ENCODE measurements around the gene PGAM5.

The PGAM5 gene

DNA sequence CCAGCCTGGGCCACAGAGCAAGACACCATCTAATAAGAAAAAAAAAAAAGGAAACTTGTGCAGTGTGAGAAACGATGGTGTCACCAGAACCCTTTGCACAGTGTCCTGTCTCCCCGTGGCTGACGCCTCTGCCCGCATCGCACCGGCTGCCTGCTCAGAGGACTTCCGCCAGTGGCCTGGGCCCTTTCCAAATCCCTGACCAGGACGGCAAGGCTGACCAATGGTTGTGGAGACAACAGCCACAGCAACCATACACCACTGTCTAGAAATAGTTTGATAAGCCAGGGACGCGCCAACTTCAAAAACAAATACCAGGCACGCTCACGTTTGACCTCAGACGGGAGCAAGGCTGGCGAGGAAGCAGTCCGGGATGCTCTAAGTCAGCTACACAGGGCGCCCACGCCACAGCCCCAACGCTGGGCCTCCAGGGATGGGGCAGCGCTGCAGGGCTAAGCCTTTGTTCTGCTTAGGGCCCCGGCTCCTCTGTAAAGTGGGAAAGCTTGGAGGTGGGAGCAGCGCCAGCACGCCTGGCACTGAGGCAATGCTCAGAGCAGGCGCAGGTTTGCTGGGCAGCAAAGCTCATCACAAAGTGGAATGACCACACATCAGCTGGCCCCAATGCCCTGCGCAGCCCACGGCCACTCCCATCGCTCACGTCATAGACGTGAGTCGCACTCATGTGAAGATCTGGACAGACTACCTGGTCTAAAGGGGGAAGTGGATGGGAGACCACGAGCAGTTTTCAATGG, 12.5 kb downstream of the PGAM5 start:
- H3K4me3 ChIP-seq (ENCODE audit: low read depth, low read length): no peak overlapping the region
- TF ChIP-seq, protein P1, sequence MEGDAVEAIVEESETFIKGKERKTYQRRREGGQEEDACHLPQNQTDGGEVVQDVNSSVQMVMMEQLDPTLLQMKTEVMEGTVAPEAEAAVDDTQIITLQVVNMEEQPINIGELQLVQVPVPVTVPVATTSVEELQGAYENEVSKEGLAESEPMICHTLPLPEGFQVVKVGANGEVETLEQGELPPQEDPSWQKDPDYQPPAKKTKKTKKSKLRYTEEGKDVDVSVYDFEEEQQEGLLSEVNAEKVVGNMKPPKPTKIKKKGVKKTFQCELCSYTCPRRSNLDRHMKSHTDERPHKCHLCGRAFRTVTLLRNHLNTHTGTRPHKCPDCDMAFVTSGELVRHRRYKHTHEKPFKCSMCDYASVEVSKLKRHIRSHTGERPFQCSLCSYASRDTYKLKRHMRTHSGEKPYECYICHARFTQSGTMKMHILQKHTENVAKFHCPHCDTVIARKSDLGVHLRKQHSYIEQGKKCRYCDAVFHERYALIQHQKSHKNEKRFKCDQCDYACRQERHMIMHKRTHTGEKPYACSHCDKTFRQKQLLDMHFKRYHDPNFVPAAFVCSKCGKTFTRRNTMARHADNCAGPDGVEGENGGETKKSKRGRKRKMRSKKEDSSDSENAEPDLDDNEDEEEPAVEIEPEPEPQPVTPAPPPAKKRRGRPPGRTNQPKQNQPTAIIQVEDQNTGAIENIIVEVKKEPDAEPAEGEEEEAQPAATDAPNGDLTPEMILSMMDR (IDR thresholded peaks at IDR 0.05; ENCODE audit: low read depth, low read length): no peak

DNA sequence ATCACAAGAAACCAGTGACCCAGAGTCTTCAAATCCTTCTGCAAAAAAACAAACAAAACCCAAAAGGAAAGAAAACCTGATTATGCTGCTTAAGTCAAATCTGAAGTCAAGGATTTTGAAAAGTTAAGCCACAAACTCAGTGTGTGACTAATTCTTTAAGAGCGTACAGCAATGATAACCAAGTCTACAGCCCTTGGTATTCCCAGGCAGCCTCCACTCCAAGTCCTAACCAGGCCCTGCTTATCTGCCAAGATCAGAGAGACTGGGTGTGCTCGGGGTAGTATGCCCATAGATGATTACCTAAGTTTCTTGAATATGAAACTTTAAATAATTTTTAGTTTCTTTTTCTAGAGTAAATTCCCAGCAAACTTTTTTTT, 13.1 kb downstream of the PGAM5 start:
- H3K4me3 ChIP-seq (ENCODE audit: low read depth, low read length): no peak overlapping the region
- TF ChIP-seq, protein P1 (IDR thresholded peaks at IDR 0.05; ENCODE audit: low read depth, low read length): no peak

DNA sequence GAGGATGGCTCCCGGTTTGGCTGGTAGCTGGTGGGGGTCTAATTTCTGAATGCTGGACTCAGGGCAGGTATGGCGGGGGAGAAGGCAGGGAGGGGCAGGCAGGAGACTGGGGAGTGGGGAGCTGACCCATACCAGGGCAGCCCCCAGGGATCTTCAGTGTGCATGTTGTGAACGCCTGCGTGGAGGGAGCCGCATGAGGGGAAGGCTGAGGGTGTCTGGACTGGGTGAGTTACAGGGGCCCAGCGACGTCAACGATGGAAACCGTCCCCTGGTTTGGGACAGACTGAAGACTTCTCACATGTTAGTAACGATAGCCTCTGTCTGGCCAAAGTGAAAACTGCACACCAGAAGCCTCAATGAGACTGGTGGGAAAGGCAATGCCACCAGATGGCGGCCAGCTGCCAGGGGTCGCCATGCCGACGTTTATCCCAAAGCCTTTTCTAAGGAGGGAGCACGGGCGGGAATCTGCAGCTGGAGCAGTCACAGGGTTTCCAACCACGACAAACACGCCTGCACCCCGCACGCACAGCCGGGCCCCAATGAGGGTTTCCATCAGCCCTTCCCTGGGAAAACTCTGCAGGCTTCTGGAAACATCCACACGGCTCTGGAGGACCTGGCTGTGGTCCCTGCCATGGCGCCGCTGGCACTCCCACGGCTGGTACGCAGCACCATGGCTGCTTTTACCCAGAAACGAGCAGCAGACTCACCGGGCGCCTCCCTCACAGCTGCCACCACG, 14.0 kb downstream of the PGAM5 start:
- TF ChIP-seq, protein P1 (IDR thresholded peaks at IDR 0.05; ENCODE audit: low read depth, low read length): no peak
- no peak overlapping the region for H3K4me3 ChIP-seq (ENCODE audit: low read depth, low read length)

DNA sequence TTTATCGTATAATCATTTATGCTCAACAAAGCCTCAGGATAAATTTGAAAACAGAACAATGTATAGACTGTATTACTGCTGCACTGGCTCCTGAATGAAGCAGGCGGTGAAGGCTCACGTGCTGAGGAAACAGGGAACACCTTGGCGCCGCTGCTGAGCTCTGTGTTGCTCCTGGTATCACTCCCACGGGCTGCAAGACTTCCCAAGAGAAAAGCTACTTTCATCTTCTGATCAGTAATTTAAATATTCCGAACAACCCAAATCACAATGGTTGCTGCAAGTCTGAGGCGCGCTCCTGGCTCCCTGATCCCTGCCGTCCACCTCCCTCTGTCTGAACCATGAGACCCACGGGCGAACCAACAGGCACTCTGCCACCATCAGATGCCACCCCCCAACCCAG, 15.7 kb downstream of the PGAM5 start:
- H3K4me3 ChIP-seq (ENCODE audit: low read depth, low read length): no peak overlapping the region
- TF ChIP-seq, protein P1 (IDR thresholded peaks at IDR 0.05; ENCODE audit: low read depth, low read length): no peak

DNA sequence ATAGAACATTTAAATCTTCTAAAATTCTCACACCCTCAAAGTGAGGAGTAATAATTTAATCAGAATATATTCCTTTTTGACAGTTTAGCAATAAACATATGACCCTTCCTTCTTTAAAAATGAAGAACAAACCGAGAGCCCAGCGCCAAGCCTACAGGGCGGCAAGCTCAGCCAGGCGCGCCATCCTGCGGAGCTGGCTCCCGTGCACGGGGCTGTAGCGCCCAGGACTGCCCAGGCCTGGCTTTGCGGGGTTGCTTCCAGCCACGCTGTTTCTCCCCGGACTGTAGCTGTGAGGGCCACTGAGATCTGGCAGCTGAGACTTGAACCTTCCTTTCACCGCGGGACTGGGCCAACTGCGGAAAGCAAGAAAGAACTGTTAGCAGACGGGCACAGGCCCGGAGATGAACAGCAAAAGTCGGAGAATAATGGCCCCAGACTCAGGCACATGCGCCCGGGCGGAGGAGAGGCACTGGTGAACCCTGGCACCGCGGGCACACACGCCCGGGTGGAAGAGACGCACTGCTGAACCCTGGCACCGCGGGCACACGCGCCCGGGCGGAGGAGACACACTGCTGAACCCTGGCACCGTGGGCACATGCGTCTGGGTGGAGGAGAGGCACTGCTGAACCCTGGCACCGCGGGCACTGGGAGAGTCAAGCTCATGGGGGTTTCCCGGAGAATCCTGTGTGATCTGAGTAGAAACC, 16.6 kb downstream of the PGAM5 start:
- no peak overlapping the region for H3K4me3 ChIP-seq (ENCODE audit: low read depth, low read length)
- TF ChIP-seq, protein P1 (IDR thresholded peaks at IDR 0.05; ENCODE audit: low read depth, low read length): no peak

DNA sequence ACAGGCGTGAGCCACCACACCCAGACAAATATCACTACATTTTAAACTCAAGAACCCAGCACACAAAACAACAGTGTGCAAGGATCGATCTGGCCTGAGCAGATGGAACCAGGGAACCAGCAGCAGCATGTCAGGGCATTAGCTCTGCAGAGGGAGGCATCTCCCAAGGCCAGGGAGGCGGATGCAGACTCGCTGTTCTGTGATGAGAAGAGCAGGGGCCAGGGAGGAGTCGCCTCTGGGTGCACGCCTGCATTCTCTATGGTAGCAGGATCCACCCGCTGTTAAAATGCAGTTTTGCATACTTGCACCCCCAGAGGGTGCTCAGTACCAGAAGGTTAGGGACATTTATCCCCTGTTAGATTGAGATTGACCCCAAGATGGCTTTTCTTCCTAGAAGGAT, 17.9 kb downstream of the PGAM5 start:
- TF ChIP-seq, protein P1 (IDR thresholded peaks at IDR 0.05; ENCODE audit: low read depth, low read length): no peak

More for the DNA sequence above, 17.9 kb downstream of the PGAM5 start:
- no peak overlapping the region for H3K4me3 ChIP-seq (ENCODE audit: low read depth, low read length)

Data from WI38 (cell line).